Fibroblast of mammary gland (primary cell): ENCODE measurements around the gene SCYGR8.

Experiments
- DNase-seq: peaks from one replicate; pipeline ENCODE4 v3.0.0-alpha.2; 2010; ENCODE audit warnings: low read depth
- H3K4me3 ChIP-seq: 2 replicates; pipeline ENCODE4 v1.5.1; 2011; ENCODE audit warnings: low read depth, mild to moderate bottlenecking, low read length, moderate library complexity; ENCODE audit not compliant: control insufficient read depth
- CTCF ChIP-seq: conservative IDR thresholded peaks from 2 replicates; pipeline ENCODE4 v1.5.1; 2011; ENCODE audit warnings: low read depth, low read length, inconsistent platforms; ENCODE audit not compliant: control insufficient read depth, insufficient read depth

Gene SCYGR8

GRCh38 chr2:227761740-227762476 lies 16.2 kb downstream of the SCYGR8 start:
- no peak for DNase-seq
- TF ChIP-seq CTCF = no peak
- H3K4me3 ChIP-seq = no peak overlapping the region

DNA sequence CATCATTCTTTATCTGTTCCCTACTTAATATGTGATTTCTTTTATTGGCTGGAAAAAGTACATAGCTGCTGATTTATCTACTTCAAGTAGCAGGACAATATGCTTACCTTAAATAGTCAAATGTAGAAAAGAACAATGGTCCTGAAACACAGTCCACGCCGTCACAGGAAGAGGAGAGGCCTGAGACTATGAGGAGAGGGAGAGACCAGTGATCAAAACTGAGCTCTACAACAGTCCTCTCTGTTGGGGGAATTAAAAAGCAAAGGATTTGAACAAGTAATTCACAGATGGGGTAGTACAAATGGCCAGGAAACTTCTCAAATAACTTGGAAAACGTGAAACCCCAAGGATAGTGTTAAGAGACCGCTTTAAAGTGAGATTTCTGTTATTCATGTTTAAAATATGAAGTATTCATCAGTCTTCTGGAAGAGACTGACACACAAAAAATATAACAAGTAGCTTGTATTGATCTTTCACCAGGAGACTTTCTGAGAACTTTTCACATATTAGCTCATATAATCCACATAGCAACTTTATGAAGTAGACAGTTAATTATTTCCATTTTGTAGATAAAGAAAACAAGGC lies 20.2 kb downstream of the SCYGR8 start:
- no peak for DNase-seq
- TF ChIP-seq CTCF = no peak
- no peak overlapping the region for H3K4me3 ChIP-seq

DNA sequence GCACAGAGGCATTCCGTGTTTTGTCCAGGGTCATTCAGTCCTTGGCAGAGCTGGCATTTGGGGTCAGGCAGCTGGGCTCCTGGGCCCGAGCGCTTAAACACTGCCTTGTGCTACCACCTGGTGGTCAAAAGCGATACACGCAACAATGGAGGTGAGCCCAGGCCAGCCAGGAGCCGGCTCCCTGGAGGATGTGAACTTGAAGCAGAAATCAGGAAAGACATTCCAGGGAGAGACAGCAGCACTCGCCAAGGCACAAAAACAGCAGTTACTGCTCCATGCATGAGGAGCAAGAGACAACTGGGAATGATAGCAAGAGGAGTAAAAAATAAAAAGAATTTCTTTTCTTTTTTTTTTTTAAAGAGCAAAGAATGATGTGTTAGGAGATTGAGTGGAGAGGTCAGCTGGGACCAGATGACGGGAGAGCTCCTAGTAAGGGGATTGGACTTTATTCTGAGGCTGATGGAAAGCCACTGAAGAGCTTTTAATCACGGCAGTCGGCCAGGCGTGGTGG lies 20.7 kb downstream of the SCYGR8 start:
- H3K4me3 ChIP-seq = no peak overlapping the region
- peak; percentile 74 for DNase-seq
- peak; percentile 78 for TF ChIP-seq CTCF

DNA sequence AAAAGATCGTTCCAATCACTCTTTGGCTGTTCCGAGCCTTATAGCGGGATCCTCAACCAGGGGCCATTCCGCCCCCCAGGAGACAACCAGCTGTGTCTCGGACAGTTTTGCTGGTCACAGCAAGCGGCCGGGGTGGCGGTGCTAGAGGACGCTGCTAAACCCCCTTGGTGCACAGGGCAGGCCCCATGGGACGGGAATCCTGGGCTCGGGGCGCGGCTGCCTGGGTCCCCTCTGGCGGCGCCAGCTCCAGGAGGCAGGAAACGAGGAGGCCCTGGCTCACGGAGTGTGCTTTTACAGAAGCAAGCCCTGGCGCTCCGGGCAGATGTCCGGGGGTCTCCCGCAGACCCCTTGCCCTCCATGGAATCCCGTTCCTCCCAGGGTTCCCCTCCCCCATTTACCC lies 22.1 kb downstream of the SCYGR8 start:
- DNase-seq = no peak
- no peak for TF ChIP-seq CTCF
- H3K4me3 ChIP-seq = no peak overlapping the region

DNA sequence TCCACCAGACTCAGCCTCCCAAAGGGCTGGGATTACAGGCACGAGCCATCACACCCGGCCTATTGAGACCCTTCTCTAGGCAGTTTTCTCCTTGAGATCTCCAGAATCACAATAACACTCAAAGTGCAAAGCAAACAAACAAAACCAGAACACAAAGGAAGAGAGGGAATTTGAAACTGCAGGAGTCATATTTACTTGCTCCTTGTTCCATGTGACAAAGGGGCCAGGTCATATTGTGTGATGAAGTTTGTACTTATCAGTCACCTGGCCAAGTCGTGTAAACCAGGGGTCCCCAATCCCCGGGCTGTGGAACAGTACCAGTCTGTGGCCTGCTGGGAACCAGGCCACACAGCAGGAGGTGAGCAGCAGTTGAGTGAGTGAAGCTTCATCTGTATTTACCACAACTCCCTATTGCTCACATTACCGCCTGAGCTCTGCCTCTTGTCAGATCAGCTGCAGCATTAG lies 26.5 kb downstream of the SCYGR8 start:
- TF ChIP-seq CTCF = no peak
- H3K4me3 ChIP-seq = no peak overlapping the region
- DNase-seq = no peak

DNA sequence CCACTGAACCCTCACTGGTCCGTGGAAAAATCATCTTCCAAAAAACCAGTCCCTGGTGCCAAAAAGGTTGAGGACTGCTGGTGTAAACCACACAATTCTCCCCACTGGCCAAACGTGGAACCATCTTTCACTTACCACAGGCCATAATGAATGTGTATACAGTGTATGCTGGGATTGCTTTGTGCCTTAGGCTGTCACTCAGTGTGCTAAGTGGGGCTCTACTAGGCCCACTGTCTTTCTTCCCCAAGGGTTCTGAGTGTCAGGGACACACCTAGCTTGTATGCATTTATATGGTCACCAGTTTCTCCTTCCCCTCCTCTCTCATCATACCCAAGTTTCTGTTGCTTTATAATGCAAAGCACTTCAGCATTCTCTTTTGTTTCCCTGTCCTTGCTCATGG lies 27.2 kb downstream of the SCYGR8 start:
- no peak for DNase-seq
- TF ChIP-seq CTCF = no peak
- no peak overlapping the region for H3K4me3 ChIP-seq
